Epithelial cell of proximal tubule (primary cell): ENCODE results near the gene FREM1. TPM values are rescaled to one million over a fixed set of nuclear protein-coding genes. Genes with fewer than 3 reads are reported as not detected.

ENCODE experiments used
- DNase-seq: peaks from one replicate; pipeline ENCODE4 v3.0.0-alpha.2; 2011; ENCODE audit warnings: low read depth
- H3K4me3 ChIP-seq: 2 replicates; pipeline ENCODE4 v1.5.1; 2011; ENCODE audit warnings: low read depth, mild to moderate bottlenecking, low read length
- CTCF ChIP-seq: conservative IDR thresholded peaks from 2 replicates; pipeline ENCODE4 v1.5.1; 2012; ENCODE audit warnings: low read depth, mild to moderate bottlenecking, low read length
- total RNA-seq: library from RNA; depleted of rRNA; stranded (reverse); fragments of >200 nt; gene quantifications from 2 replicates; pipeline ENCODE4 v1.2.3, GENCODE V29; 2015

FREM1 gene
- total RNA-seq, 1 donor from 2014 or later, result 0.17 TPM

GRCh38 chr9:14770592-14770991, 139.6 kb downstream of the FREM1 start:
- no peak for TF ChIP-seq CTCF

DNA sequence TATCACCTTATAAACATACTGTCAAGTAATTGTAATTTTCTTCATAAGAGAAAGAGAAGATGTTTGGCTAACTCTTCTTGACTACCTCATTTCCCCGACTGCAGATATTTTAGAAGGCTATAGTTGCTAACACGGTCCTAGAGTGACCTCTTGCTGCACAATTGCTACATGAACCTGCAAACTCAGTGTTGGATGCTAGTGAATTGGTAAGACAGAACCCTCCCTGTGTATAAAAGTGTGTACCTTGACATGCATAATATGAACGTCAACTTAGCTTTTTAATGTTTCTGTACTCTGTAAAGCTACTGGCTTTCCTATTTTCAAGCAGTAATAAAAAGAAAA, 141.0 kb downstream of the FREM1 start:
- DNase-seq, result no peak

More at GRCh38 chr9:14770592-14770991, 139.6 kb downstream of the FREM1 start:
- H3K4me3 ChIP-seq, result no peak overlapping the region
- DNase-seq, result no peak

DNA sequence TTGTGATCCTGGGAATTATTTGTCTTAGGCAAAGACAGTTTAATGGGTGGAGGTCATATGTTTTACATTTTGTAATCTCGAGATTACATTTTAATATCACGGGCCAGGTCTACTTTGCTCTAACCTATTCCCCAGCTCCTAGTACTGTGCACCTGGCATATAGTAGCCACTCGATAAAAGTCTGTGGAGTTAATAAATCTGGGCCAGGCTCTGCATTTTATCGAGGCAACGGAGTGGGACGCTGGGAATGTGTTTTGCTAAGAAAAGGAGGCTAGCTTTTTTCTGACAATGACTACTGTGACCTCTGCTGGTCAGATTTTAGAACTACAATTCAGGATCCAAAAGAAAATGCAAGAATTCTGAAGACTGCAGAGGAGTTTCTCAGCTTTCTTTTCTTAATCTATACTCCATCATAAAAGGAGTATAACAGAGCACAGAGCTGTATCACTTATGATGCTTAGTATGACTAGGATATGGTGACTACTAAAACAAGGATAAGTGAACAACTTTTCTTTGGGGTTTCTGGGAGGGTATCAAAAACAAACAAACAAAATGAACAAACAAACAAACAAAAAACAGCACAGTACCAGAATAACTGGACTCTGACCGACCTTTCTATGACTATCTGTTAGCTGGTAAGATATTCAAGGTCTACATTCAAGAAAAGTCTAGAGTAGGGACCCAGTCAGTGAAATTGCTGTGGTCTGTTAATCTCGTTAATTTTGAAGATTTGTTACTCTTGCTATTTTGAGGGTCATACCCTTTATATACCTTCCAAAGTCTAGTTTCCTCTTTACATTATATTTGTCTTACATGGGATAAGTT, 141.6 kb downstream of the FREM1 start:
- no peak overlapping the region for H3K4me3 ChIP-seq

More for the DNA sequence above, 141.0 kb downstream of the FREM1 start:
- TF ChIP-seq CTCF, result peak; percentile 40
- H3K4me3 ChIP-seq, result no peak overlapping the region

GRCh38 chr9:14766299-14766698, 143.9 kb downstream of the FREM1 start:
- H3K4me3 ChIP-seq, result no peak overlapping the region
- no peak for TF ChIP-seq CTCF
- DNase-seq, result no peak

More for the DNA sequence above, 141.6 kb downstream of the FREM1 start:
- TF ChIP-seq CTCF, result peak; percentile 74
- peak; percentile 52 for DNase-seq

- H3K4me3 ChIP-seq, result no peak overlapping the region
- no peak for TF ChIP-seq CTCF
- no peak for DNase-seq
These were observed 148.6 kb downstream of the FREM1 start for GRCh38 chr9:14761584-14761983.

DNA sequence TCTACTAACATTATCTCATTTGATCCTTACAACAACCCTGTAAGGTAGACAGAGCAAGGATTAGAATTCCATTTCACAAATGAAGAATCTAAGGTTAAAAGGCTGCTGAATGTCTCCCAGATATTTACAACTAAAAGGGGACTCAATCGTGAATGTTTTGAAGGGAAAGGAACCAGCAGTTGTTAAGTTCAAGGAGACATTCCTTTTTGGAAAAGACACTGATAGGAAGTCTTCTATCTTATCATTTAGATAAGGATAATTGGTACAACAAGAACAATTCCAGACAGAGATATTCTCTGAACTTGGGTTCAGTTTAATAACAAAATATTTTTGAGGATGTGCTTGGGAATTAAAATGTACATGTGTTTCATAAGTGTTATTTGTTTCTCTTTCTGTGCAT, 150.2 kb downstream of the FREM1 start:
- TF ChIP-seq CTCF, result no peak
- H3K4me3 ChIP-seq, result no peak overlapping the region
- no peak for DNase-seq

- no peak for DNase-seq
- TF ChIP-seq CTCF, result no peak
- H3K4me3 ChIP-seq, result no peak overlapping the region
These were observed 153.9 kb downstream of the FREM1 start for GRCh38 chr9:14756291-14756690.
